GM12878 (cell line): Measurements from ENCODE around the gene CRYGS. TPM values are rescaled to one million over a fixed set of nuclear protein-coding genes. Genes with fewer than 3 reads are reported as not detected.
A peak's percentile ranks its signal among the peaks of the same experiment; 100 is the strongest.

Experiments
- ATAC-seq: fragments of 200-7000 bp; cut with Tn5 transposase; 3 replicates; pipeline ENCODE4 v1.9.1; 2020; ENCODE audit warnings: mild to moderate bottlenecking, moderate library complexity
- BruUV-seq: library from RNA; stranded (reverse); fragments of 400-500 nt; replicated peaks from 2 replicates; lab custom pipeline; 2021; lab: Mats Ljungman, UMichigan
- CTCF ChIA-PET: fragments of 300-600 bp; sonication (Branson Sonifier 250); formaldehyde crosslinking; extraction: SDS; loops from one replicate; lab custom pipeline; 2021; ENCODE audit warnings: inconsistent platforms; lab: Yijun Ruan, JAX
- POLR2A ChIA-PET: fragments of 350-600 bp; formaldehyde crosslinking; extraction: SDS; loops from one replicate; lab custom pipeline; 2021; ENCODE audit warnings: inconsistent platforms; lab: Charles Lee
- RAD21 ChIA-PET: fragments of 300-600 bp; sonication (Branson Sonifier 250); formaldehyde crosslinking; loops from one replicate; lab custom pipeline; 2023; ENCODE audit warnings: antibody characterized with exemption; ENCODE audit not compliant: unreplicated experiment; lab: Charles Lee
- SMC1A ChIA-PET: fragments of 300-600 bp; sonication (Branson Sonifier 250); formaldehyde crosslinking; loops from one replicate; lab custom pipeline; 2023; ENCODE audit not compliant: unreplicated experiment, uncharacterized antibody; lab: Charles Lee
- DNase-seq: peaks from one replicate; pipeline ENCODE4 v3.0.0-alpha.2; 2011; ENCODE audit warnings: low read depth, low spot score
- FAIRE-seq: peaks from 3 replicates; lab custom pipeline; 2011; peaks lifted over from hg19 to GRCh38; lab: Jason Lieb, UNC
- H2AFZ ChIP-seq: 2 replicates; pipeline ENCODE4 v1.6.0; 2011; ENCODE audit warnings: low read depth, low read length, control low read depth; ENCODE audit not compliant: control insufficient read depth
- H3K27ac ChIP-seq: 2 replicates; pipeline ENCODE4 v1.5.1; 2011; ENCODE audit warnings: control low read depth; ENCODE audit not compliant: control insufficient read depth, insufficient read depth
- H3K27me3 ChIP-seq, 2 experiments: replicated peaks in 1 of 2; 2 replicates each; pipeline versions ENCODE4 v1.6.0 to v1.6.1; 2011; ENCODE audit warnings: low read length in 1 of 2; ENCODE audit not compliant: control insufficient read depth in 2 of 2, insufficient read depth in 2 of 2
- H3K36me3 ChIP-seq, 2 experiments: 2 replicates each; pipeline ENCODE4 v1.5.1; 2011; ENCODE audit warnings: low read length in 1 of 2; ENCODE audit not compliant: control insufficient read depth in 2 of 2, insufficient read depth in 2 of 2
- H3K4me1 ChIP-seq: 2 replicates; pipeline ENCODE4 v1.6.1; 2011; ENCODE audit warnings: mild to moderate bottlenecking, low read length, moderate library complexity, mixed read lengths; ENCODE audit not compliant: control insufficient read depth, insufficient read depth
- H3K4me2 ChIP-seq: 2 replicates; pipeline ENCODE4 v1.6.0; 2011; ENCODE audit warnings: control low read depth; ENCODE audit not compliant: control insufficient read depth, insufficient read depth
- H3K4me3 ChIP-seq: fragments of 200-600 bp; sonication (generic); 2 replicates; pipeline ENCODE4 v1.5.1; 2016
- H3K79me2 ChIP-seq: 2 replicates; pipeline ENCODE4 v1.6.0; 2011; ENCODE audit warnings: low read length; ENCODE audit not compliant: control insufficient read depth, insufficient read depth
- H3K9ac ChIP-seq: 2 replicates; pipeline ENCODE4 v1.8.0; 2011; ENCODE audit warnings: low read length, control low read depth, mixed read lengths; ENCODE audit not compliant: control insufficient read depth, insufficient read depth
- H3K9me3 ChIP-seq: replicated peaks from 3 replicates; pipeline ENCODE4 v1.5.1; 2011; ENCODE audit warnings: mild to moderate bottlenecking, low read length; ENCODE audit not compliant: control insufficient read depth, insufficient read depth
- H4K20me1 ChIP-seq: 2 replicates; pipeline ENCODE4 v1.6.0; 2011; ENCODE audit not compliant: control insufficient read depth, insufficient read depth
- ATF3 ChIP-seq: IDR thresholded peaks from 2 replicates; pipeline ENCODE4 v1.6.1; 2011; ENCODE audit warnings: low read depth, mild to moderate bottlenecking, low read length, moderate library complexity, borderline replicate concordance; ENCODE audit errors: extremely low read depth
- ATF7 ChIP-seq: fragments of 450-650 bp; IDR thresholded peaks from 2 replicates; pipeline ENCODE4 v1.6.1; 2016; ENCODE audit warnings: low read depth, mild to moderate bottlenecking
- BCL3 ChIP-seq: IDR thresholded peaks from 2 replicates; pipeline ENCODE4 v1.6.1; 2011; ENCODE audit warnings: borderline replicate concordance, low read depth, mild to moderate bottlenecking, moderate library complexity, low read length; ENCODE audit not compliant: insufficient read depth, poor library complexity, severe bottlenecking
- CHD1 ChIP-seq: IDR thresholded peaks from 2 replicates; pipeline ENCODE4 v1.6.1; 2012; ENCODE audit warnings: low read depth, low read length, improper control_type of control experiment
- E2F8 ChIP-seq: fragments of 450-650 bp; IDR thresholded peaks from 2 replicates; pipeline ENCODE4 v1.6.1; 2018; ENCODE audit warnings: mild to moderate bottlenecking, low read depth, moderate library complexity; ENCODE audit not compliant: partially characterized antibody
- KLF5 ChIP-seq: fragments of 450-650 bp; IDR thresholded peaks from 2 replicates; pipeline ENCODE4 v1.6.1; 2014; ENCODE audit warnings: mild to moderate bottlenecking; ENCODE audit not compliant: partially characterized antibody
- LARP7 ChIP-seq: fragments of 450-650 bp; IDR thresholded peaks from 2 replicates; pipeline ENCODE4 v1.6.1; 2017; ENCODE audit warnings: mild to moderate bottlenecking
- NFYB ChIP-seq: IDR thresholded peaks from 2 replicates; pipeline ENCODE4 v1.6.1; 2011; ENCODE audit warnings: low read depth, mild to moderate bottlenecking, low read length, improper control_type of control experiment, moderate library complexity; ENCODE audit not compliant: insufficient read depth
- SMC3 ChIP-seq: IDR thresholded peaks from 2 replicates; pipeline ENCODE4 v1.6.1; 2011; ENCODE audit warnings: low read length, improper control_type of control experiment, borderline replicate concordance
- SUZ12 ChIP-seq: fragments of 200-600 bp; sonication (generic); IDR thresholded peaks from one replicate; pipeline ENCODE4 v1.6.1; 2018; ENCODE audit warnings: antibody characterized with exemption, mild to moderate bottlenecking; ENCODE audit not compliant: unreplicated experiment
- ZSCAN29 ChIP-seq: fragments of 450-650 bp; IDR thresholded peaks from 2 replicates; pipeline ENCODE4 v1.6.1; 2017; ENCODE audit warnings: mild to moderate bottlenecking, moderate library complexity
- WGBS: methylation state at CpG from one replicate; pipeline ENCODE4 v1.1.6; 2016; ENCODE audit warnings: low lambda C conversion rate; ENCODE audit not compliant: insufficient replicate concordance, insufficient coverage; ENCODE audit errors: missing lambda C conversion rate; 5-methylcytosine and 5-hydroxymethylcytosine counted together
- in situ Hi-C: fragments of 300-500 bp; cut with MboI; formaldehyde crosslinking; loops from 9 replicates; pipeline ENCODE4 v1.14.3; 2018; ENCODE audit warnings: mixed read lengths
- intact Hi-C: fragments of 100-400 bp; cut with micrococcal nuclease; formaldehyde crosslinking; loops from one replicate; pipeline ENCODE4 v1.14.2; 2022; ENCODE audit not compliant: unreplicated experiment
- polyA plus RNA-seq, 11 experiments: library from polyadenylated mRNA; depleted of rRNA in 4 of 11; unstranded in 6 of 11; stranded (reverse) in 5 of 11; fragments of >200 nt; fragmentation: Nextera tagmentation in 4 of 11; fragmentation: Illumina TruSeq in 1 of 11; extraction: Ambion mirVana in 4 of 11; extraction: Trizol in 1 of 11; gene quantifications; 1 replicate in 1 of 11; 2 replicates in 10 of 11; pipeline versions ENCODE4 v1.2.1 to v1.2.3, GENCODE V29; 2011 to 2016; ENCODE audit warnings: inconsistent platforms in 2 of 11, missing spikeins in 2 of 11, low read depth in 1 of 11
- total RNA-seq, 4 experiments: library from RNA; depleted of rRNA in 3 of 4; stranded (reverse); fragments of >200 nt in 3 of 4; fragmentation: Illumina TruSeq in 1 of 4; extraction: Trizol in 1 of 4; gene quantifications; 2 replicates each; pipeline versions ENCODE4 v1.2.1 to v1.2.3, GENCODE V29; 2013 to 2021

CRYGS gene
- total and polyA plus RNA-seq, 10 of the 15 experiments (the other 5 are each of a cell fraction or from before 2014, with no cell fraction given) = 1.1 to 6.0 (median 2.5) TPM

- H3K4me1 ChIP-seq = no peaks in the 10 kb centered on the region
- no peak for DNase-seq
- SMC1A ChIA-PET = interaction anchor here (1.2 to 12.3 kb wide), 3 partner anchors 9 to 34 kb away, joined by 3 to 257 read pairs (median 4); no protein-coding TSS in a partner anchor
- POLR2A ChIA-PET = interaction anchor here (0.8 to 1.5 kb wide), 2 partner anchors 15 to 27 kb away, joined by 3 read pairs; no protein-coding TSS in a partner anchor
- in situ Hi-C loops = no loop called here
- no peak for TF ChIP-seq ZSCAN29
- no peak for TF ChIP-seq ATF7
- no peak for TF ChIP-seq E2F8
- TF ChIP-seq SUZ12 = no peak
- TF ChIP-seq SMC3 = no peak
- no peak for TF ChIP-seq CHD1
- TF ChIP-seq KLF5 = no peak
- TF ChIP-seq ATF3 = no peak
- no peak for TF ChIP-seq BCL3
- TF ChIP-seq LARP7 = no peak
- TF ChIP-seq NFYB = no peak
- TF ChIP-seq, all 136 proteins: peak for 0
- H3K4me3 ChIP-seq = no peak overlapping the region
- H3K9ac ChIP-seq = no peak overlapping the region
- CTCF ChIA-PET = interaction anchor here (1.3 to 2.9 kb wide), 4 partner anchors 10 to 37 kb away, joined by 3 to 14 read pairs (median 5); no protein-coding TSS in a partner anchor
- RAD21 ChIA-PET = interaction anchor here (1.3 to 1.6 kb wide), 2 partner anchors 31 to 36 kb away, joined by 5 to 6 read pairs; no protein-coding TSS in a partner anchor
- intact Hi-C loops = no loop called here
- ATAC-seq = peak; percentile 39; the same call in 2 of the 3 replicates
- 42% methylated on average over 6 of the region's 6 CpGs for WGBS
- H2AFZ ChIP-seq = no peak overlapping the region; the same call in 1 of the 2 replicates
- H4K20me1 ChIP-seq = no peaks in the 10 kb centered on the region
- H3K36me3 ChIP-seq = no peaks in the 10 kb centered on the region
- H3K27ac ChIP-seq = no peak overlapping the region
- no peak for FAIRE-seq
- no peaks in the 10 kb centered on the region for H3K79me2 ChIP-seq
- H3K27me3 ChIP-seq = no peaks in the 10 kb centered on the region
- no TSS peak for BruUV-seq
- H3K4me2 ChIP-seq = no peak overlapping the region
- no peaks in the 10 kb centered on the region for H3K9me3 ChIP-seq
Measured at GRCh38 chr3:186502966-186503712, 41.0 kb downstream of the CRYGS start.
